Measurements from ENCODE around the gene MMP10.

DNA sequence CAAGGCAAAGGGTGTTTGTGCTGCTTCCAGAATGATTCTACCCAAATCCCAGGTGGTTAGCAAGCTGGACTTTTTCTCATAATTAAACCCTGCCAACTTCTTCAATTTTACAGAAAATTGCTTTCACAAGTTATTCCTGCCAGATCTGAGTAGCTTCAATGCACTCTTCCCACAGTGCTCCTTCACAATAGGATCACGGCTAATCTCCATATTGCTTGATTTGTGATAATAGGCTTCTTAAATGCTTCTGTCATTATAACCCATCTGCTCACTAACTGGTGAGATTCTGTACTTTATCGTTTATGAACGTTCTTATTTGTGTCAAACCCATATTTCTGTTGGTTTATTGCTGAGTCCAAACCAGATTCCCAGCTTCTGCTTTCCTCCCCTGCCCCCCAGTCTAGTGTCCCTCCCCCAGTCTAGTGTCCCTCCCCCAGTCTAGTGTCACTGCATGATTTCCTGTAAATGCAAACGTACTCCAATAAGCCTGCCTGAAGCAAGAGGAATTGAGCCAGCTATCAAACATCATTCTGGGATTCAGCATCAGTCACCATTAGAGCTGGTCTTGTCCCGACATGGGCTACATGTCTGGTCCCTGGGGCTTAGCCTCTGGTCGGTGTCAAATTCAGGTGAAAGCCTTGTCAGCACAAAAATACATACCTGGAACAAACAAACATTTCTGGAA, 49.0 kb upstream of the MMP10 start:
- TF ChIP-seq YY1 (IDR thresholded peaks at IDR 0.05; ENCODE audit: insufficient read depth, insufficient read length), result no peak
- TF ChIP-seq SUZ12 (IDR thresholded peaks at IDR 0.05; ENCODE audit: extremely low read depth, insufficient read depth, insufficient read length), result no peak
- no peak for TF ChIP-seq ZNF274 (IDR thresholded peaks at IDR 0.05; ENCODE audit: low read depth, low read length)
